Esophagus (tissue), 2 donors: ENCODE measurements around the gene CD300LG. TPM values are rescaled to one million over a fixed set of nuclear protein-coding genes. Genes with fewer than 3 reads are reported as not detected.

Source experiments
- H3K27ac ChIP-seq, 2 donors: one replicate each; pipeline ENCODE4 v1.5.1; 2013; ENCODE audit warnings: low read depth in 2 of 2, mild to moderate bottlenecking in 2 of 2, inconsistent platforms in 1 of 2, low read length in 1 of 2, moderate library complexity in 1 of 2
- H3K27me3 ChIP-seq, 2 donors: one replicate each; pipeline ENCODE4 v1.6.1; 2013; ENCODE audit warnings: low read length in 2 of 2, control low read depth in 1 of 2, mild to moderate bottlenecking in 1 of 2; ENCODE audit not compliant: insufficient read depth in 2 of 2, control insufficient read depth in 1 of 2
- H3K36me3 ChIP-seq, 2 donors: one replicate each; pipeline ENCODE4 v1.6.1; 2013; ENCODE audit warnings: low read length in 1 of 2; ENCODE audit not compliant: control insufficient read depth in 2 of 2, insufficient read depth in 2 of 2
- H3K4me1 ChIP-seq, 2 donors: one replicate each; pipeline ENCODE4 v1.6.1; 2013; ENCODE audit warnings: low read length in 1 of 2; ENCODE audit not compliant: control insufficient read depth in 2 of 2, insufficient read depth in 2 of 2
- H3K4me3 ChIP-seq, 2 donors: one replicate each; pipeline ENCODE4 v1.5.1; 2013; ENCODE audit warnings: low read length in 2 of 2, mild to moderate bottlenecking in 2 of 2, low read depth in 1 of 2, moderate library complexity in 1 of 2
- H3K9me3 ChIP-seq, 2 donors: one replicate each; pipeline ENCODE4 v1.6.1; 2013; ENCODE audit warnings: mild to moderate bottlenecking in 2 of 2, low read depth in 1 of 2, low read length in 1 of 2, moderate library complexity in 1 of 2; ENCODE audit not compliant: control insufficient read depth in 2 of 2, insufficient read depth in 1 of 2
- WGBS, 2 donors: extraction: QIAGEN DNeasy Blood & Tissue Kit; methylation state at CpG; one replicate each; pipeline ENCODE4 v1.1.7; 2013; 5-methylcytosine and 5-hydroxymethylcytosine counted together
- polyA plus RNA-seq, 2 donors: library from polyadenylated mRNA; stranded (reverse); fragments of 200-250 nt; gene quantifications; one replicate each; pipeline ENCODE4 v1.2.3, GENCODE V29; 2013
- donor health status: healthy with polysubstance abuse.
- donor health status: Bipolar disorder and iron deficiency.

Gene CD300LG
- polyA plus RNA-seq, 2 donors: 0.47 to 0.48 TPM

GRCh38 chr17:43846221-43846712, 709 bp upstream of the CD300LG start:
- no peaks in the 10 kb centered on the region for H3K4me1 ChIP-seq
- H3K27me3 ChIP-seq: no peaks in the 10 kb centered on the region
- no peaks in the 10 kb centered on the region for H3K9me3 ChIP-seq
- H3K4me3 ChIP-seq: no peak overlapping the region
- no peak overlapping the region for H3K27ac ChIP-seq
- no peaks in the 10 kb centered on the region for H3K36me3 ChIP-seq
- 10 to 11% methylated on average over 13 of the region's 13 CpGs for WGBS, 2 donors

DNA sequence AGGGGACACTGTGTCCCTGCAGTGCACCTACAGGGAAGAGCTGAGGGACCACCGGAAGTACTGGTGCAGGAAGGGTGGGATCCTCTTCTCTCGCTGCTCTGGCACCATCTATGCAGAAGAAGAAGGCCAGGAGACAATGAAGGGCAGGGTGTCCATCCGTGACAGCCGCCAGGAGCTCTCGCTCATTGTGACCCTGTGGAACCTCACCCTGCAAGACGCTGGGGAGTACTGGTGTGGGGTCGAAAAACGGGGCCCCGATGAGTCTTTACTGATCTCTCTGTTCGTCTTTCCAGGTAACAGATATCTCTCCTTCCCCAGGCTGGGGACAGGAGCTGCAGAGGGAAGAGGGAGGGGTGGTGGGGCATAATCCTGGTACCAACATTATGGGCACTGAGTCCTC, 1.6 kb downstream of the CD300LG start:
- Histone ChIP-seq H3K36me3 (no peaks in the 10 kb centered on the region), H3K9me3 (no peaks in the 10 kb centered on the region), H3K4me1 (no peaks in the 10 kb centered on the region), H3K27ac (no peak overlapping the region), H3K4me3 (no peak overlapping the region), H3K27me3 (no peaks in the 10 kb centered on the region)
- 89 to 90% methylated on average over 10 of the region's 10 CpGs for WGBS, 2 donors

- WGBS, 2 donors: 91 to 93% methylated on average over 8 of the region's 8 CpGs
- Histone ChIP-seq H3K4me1 (no peaks in the 10 kb centered on the region), H3K27ac (no peak overlapping the region), H3K36me3 (no peaks in the 10 kb centered on the region), H3K27me3 (no peaks in the 10 kb centered on the region), H3K9me3 (no peaks in the 10 kb centered on the region), H3K4me3 (no peak overlapping the region)
These were observed 2.1 kb downstream of the CD300LG start for GRCh38 chr17:43849116-43849515.

DNA sequence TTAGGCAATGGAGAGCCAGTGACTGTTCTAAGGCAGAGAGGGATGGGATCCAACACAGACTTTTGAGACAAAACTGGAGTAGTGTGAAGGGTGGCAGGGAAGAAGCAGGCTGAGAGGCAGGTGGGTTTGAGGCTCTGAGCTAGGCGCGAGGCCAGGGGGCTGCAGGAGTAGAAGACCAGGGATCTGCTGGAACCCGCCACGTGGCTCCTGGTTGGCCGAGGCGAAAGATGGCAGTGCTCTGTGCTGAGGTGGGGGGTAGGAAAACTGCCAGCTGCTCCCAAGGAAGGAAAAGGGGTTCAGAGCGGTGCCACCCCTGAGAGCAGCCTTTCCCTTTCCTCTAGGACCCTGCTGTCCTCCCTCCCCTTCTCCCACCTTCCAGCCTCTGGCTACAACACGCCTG, 5.6 kb downstream of the CD300LG start:
- no peaks in the 10 kb centered on the region for H3K36me3 ChIP-seq
- 88 to 89% methylated on average over 8 of the region's 8 CpGs for WGBS, 2 donors
- peaks cover 0 to 3% of the 10 kb centered on the region in 2 donors for H3K9me3 ChIP-seq
- no peak overlapping the region for H3K27ac ChIP-seq
- H3K4me1 ChIP-seq: no peaks in the 10 kb centered on the region
- H3K27me3 ChIP-seq: no peaks in the 10 kb centered on the region
- H3K4me3 ChIP-seq: no peak overlapping the region

- H3K27me3 ChIP-seq: no peaks in the 10 kb centered on the region
- H3K9me3 ChIP-seq: peaks cover 0 to 3% of the 10 kb centered on the region in 2 donors
- no peaks in the 10 kb centered on the region for H3K4me1 ChIP-seq
- WGBS, 2 donors: 68 to 77% methylated on average over 7 of the region's 7 CpGs
- H3K27ac ChIP-seq: no peak overlapping the region
- H3K36me3 ChIP-seq: no peaks in the 10 kb centered on the region
- no peak overlapping the region for H3K4me3 ChIP-seq
These were observed 6.6 kb downstream of the CD300LG start for GRCh38 chr17:43853546-43853945.

DNA sequence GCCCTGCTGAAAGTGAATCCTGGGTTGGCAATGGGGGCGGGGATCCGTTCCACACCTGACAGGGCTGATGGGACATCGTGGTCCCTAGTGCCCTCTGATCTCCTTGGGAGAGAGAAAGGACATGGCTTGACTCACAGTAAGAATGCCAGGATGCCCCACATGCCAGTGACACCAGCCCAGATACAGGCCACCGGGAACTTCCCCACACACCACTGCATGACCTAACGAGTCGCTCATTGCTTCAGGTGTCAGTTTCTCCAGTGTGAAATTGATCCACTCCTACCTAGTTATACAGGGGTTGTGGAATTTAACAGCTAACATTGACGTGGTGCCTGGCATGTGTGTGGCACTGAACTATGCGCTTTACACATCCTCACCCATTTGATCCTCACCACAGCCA, 7.5 kb downstream of the CD300LG start:
- H3K4me1 ChIP-seq: no peaks in the 10 kb centered on the region
- H3K27me3 ChIP-seq: no peaks in the 10 kb centered on the region
- WGBS, 2 donors: 70 to 79% methylated on average over 8 of the region's 8 CpGs
- H3K4me3 ChIP-seq: no peak overlapping the region
- no peaks in the 10 kb centered on the region for H3K36me3 ChIP-seq
- H3K27ac ChIP-seq: no peak overlapping the region
- H3K9me3 ChIP-seq: peaks cover 0 to 3% of the 10 kb centered on the region in 2 donors

DNA sequence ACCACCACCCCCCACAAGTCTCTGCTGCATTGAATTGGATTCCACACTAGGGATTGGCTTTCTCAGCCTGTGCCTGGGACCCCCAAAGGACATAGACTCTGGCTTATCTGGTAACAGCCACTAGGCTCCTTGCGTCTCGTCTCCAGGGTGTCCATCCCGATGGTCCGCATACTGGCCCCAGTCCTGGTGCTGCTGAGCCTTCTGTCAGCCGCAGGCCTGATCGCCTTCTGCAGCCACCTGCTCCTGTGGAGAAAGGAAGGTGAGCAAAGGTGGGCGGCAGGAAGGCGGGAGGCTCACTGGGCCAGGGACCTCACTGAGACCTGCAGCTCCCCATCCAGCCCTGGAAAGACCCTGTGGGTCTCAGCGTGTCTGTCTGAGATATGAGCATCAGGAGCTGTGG, 8.1 kb downstream of the CD300LG start:
- Histone ChIP-seq H3K27me3 (no peaks in the 10 kb centered on the region), H3K27ac (no peak overlapping the region), H3K4me1 (no peaks in the 10 kb centered on the region), H3K9me3 (peaks cover 0 to 3% of the 10 kb centered on the region in 2 donors), H3K36me3 (no peaks in the 10 kb centered on the region), H3K4me3 (no peak overlapping the region)
- 87 to 90% methylated on average over 9 of the region's 9 CpGs for WGBS, 2 donors

- Histone ChIP-seq H3K4me3 (no peak overlapping the region), H3K9me3 (peaks cover 0 to 3% of the 10 kb centered on the region in 2 donors), H3K27ac (no peak overlapping the region), H3K27me3 (no peaks in the 10 kb centered on the region), H3K4me1 (peaks cover 2 to 3% of the 10 kb centered on the region in 2 donors), H3K36me3 (no peaks in the 10 kb centered on the region)
- 81 to 87% methylated on average over 3 of the region's 3 CpGs for WGBS, 2 donors
These were observed 9.2 kb downstream of the CD300LG start for GRCh38 chr17:43856141-43856540.

DNA sequence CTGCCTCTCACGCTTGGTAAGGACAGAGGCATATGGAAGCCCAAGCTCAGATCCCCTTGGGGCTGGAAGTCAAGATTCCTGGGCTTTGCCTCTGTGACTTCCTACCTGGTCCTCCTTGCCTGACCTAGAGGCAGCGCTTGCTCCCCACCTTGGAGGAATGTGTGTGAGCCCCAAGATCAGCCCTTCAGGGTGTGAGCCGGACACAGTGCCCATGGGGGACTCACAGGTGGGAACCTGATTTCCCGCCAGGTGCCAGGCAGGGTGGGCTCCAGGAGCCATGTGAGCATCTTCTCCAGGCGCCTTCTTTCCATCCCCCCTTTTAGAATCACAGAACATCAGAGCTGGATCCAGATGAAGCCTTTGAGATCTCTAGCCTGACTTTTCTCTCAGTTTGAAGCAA, 10.2 kb downstream of the CD300LG start:
- H3K4me3 ChIP-seq: no peak overlapping the region
- WGBS, 2 donors: 91 to 95% methylated on average over 5 of the region's 5 CpGs
- peaks cover 0 to 3% of the 10 kb centered on the region in 2 donors for H3K9me3 ChIP-seq
- H3K36me3 ChIP-seq: no peaks in the 10 kb centered on the region
- H3K27me3 ChIP-seq: no peaks in the 10 kb centered on the region
- H3K4me1 ChIP-seq: peaks cover 2 to 3% of the 10 kb centered on the region in 2 donors
- no peak overlapping the region for H3K27ac ChIP-seq

GRCh38 chr17:43857957-43858600, 11.1 kb downstream of the CD300LG start:
- H3K27me3 ChIP-seq: no peaks in the 10 kb centered on the region
- H3K4me3 ChIP-seq: no peak overlapping the region
- no peaks in the 10 kb centered on the region for H3K36me3 ChIP-seq
- H3K4me1 ChIP-seq: peaks cover 2 to 3% of the 10 kb centered on the region in 2 donors
- peaks cover 0 to 3% of the 10 kb centered on the region in 2 donors for H3K9me3 ChIP-seq
- WGBS, 2 donors: 61% methylated on average over 12 of the region's 12 CpGs
- H3K27ac ChIP-seq: no peak overlapping the region
